ENCODE data around the gene SWAP70. TPM values are rescaled to one million over a fixed set of nuclear protein-coding genes. Genes with fewer than 3 reads are reported as not detected.
"Not testable (repeated sequence)": the region's sequence is repeated elsewhere in the genome, so short reads cannot be mapped to it uniquely, and the experiment has no call there.

The SWAP70 gene
- total RNA-seq, 1 donor from 2014 or later = 19.1 TPM

DNA sequence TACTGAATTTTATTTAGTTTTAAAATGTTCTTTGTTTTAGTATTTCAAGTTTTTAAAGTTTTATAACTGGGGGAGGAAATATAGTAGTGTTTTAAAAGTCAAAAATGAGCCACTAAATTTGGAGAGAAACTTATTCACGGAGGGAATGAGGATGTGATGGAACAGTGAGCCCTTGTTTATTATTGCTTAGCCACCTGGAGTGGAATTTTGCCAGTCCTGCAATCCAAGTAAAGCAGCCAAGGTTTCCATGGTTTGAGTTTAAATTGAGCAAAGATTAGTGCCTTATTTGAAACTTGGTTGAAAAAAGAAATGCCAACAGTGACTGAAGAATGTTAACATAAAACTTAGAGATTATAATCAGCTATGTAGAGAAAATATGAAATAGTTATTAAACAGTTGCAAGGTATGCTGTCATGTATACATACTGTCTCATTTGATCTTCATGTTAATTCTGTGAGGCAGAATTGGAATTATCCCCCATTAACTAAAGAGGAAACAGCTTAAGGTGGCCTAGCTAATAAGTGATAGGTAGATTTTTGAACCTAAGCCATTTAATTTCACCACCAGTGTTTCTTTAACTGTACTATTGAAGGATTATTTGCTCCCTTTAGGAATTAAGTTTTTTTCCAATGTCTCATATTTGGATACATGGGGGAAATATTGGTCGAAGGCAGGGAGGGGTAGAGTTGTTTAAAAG, 36.4 kb downstream of the SWAP70 start:
- Mint-ChIP-seq H3K9me3 (ENCODE audit: low read depth) (no peaks in the 10 kb centered on the region), H3K4me3 (ENCODE audit: low read depth) (no peak overlapping the region), H3K4me1 (ENCODE audit: low read depth) (no peaks in the 10 kb centered on the region), H3K36me3 (ENCODE audit: insufficient read depth) (peaks cover 7% of the 10 kb centered on the region), H3K27me3 (no peaks in the 10 kb centered on the region), H3K27ac (no peak overlapping the region)
- no peak for DNase-seq (ENCODE audit: low spot score, unreplicated experiment)
- TF ChIP-seq CTCF (IDR thresholded peaks at IDR 0.05; ENCODE audit: unreplicated experiment) = no peak

DNA sequence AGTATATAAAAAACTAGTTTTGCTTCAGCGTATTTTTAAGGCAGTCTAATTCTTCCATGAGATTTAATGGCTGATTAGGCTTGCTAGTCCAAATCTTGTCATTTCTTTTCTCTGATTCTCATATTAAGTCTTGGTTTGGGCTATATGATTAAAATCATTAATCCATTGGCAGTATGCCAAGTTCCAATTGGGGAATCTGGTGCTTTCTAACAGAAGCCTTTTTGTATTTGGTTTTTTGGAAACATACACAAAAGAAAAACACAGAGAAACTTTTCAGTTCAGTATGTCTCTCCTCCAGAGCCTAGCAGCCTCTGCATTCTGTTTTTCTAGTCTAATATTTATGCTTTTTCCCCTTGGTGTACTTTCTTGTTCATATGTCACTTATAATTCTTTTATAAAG, 37.9 kb downstream of the SWAP70 start:
- no peak for TF ChIP-seq CTCF (IDR thresholded peaks at IDR 0.05; ENCODE audit: unreplicated experiment)
- Mint-ChIP-seq H3K4me3 (ENCODE audit: low read depth) (no peak overlapping the region), H3K27ac (no peak overlapping the region)

DNA sequence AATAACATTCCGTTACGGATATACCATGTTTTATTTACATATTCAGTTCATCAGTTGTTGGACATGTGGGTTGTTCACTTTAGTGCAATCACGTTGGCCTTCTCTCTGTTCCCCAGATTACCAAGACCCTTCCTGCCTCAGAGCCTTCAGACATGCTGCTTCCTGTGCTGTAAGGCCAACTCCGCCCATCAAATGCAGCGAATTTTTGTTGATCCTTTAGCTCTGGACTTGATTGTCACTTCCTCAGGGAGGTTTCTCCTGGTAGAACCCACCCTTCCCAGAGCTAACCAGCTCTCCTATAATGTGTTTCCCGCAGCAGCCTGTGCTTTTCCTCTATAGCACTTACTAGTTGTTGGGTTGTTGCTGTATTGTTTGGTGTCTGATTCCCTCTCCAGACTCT, 39.4 kb downstream of the SWAP70 start:
- peaks cover 2% of the 10 kb centered on the region for H3K36me3 Mint-ChIP-seq (ENCODE audit: insufficient read depth)
- no peak overlapping the region for H3K4me3 Mint-ChIP-seq (ENCODE audit: low read depth)
- H3K27ac Mint-ChIP-seq = no peak overlapping the region
- H3K9me3 Mint-ChIP-seq (ENCODE audit: low read depth) = peaks cover 3% of the 10 kb centered on the region
- H3K27me3 Mint-ChIP-seq = no peaks in the 10 kb centered on the region
- peaks cover 2% of the 10 kb centered on the region for H3K4me1 Mint-ChIP-seq (ENCODE audit: low read depth)
- no peak for TF ChIP-seq CTCF (IDR thresholded peaks at IDR 0.05; ENCODE audit: unreplicated experiment)
- DNase-seq (ENCODE audit: low spot score, unreplicated experiment) = no peak

More for the DNA sequence above, 37.9 kb downstream of the SWAP70 start:
- no peaks in the 10 kb centered on the region for H3K4me1 Mint-ChIP-seq (ENCODE audit: low read depth)
- H3K9me3 Mint-ChIP-seq (ENCODE audit: low read depth) = no peaks in the 10 kb centered on the region
- peaks cover 1% of the 10 kb centered on the region for H3K36me3 Mint-ChIP-seq (ENCODE audit: insufficient read depth)
- no peaks in the 10 kb centered on the region for H3K27me3 Mint-ChIP-seq
- DNase-seq (ENCODE audit: low spot score, unreplicated experiment) = no peak

DNA sequence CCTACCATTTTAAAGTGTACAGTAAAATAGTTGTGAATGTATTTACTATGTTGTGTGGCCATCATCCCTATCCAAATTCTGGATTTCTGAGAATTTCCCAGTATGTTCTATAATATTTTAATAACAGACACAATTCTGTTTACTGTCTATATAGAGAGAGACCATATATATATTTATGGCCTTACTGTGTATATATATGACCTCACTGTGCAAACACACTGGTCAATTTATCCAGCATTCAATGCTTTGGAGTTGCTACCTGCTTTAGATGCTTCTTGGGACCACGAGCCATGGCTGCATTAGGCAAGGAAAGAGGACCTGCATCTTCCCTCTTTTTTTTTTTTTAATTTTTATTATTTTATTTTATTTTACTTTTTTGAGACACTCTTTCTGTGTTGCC, 40.2 kb downstream of the SWAP70 start:
- peaks cover 2% of the 10 kb centered on the region for H3K4me1 Mint-ChIP-seq (ENCODE audit: low read depth)
- no peak for DNase-seq (ENCODE audit: low spot score, unreplicated experiment)
- TF ChIP-seq CTCF (IDR thresholded peaks at IDR 0.05; ENCODE audit: unreplicated experiment) = no peak
- no peak overlapping the region for H3K4me3 Mint-ChIP-seq (ENCODE audit: low read depth)
- peaks cover 3% of the 10 kb centered on the region for H3K9me3 Mint-ChIP-seq (ENCODE audit: low read depth)
- H3K36me3 Mint-ChIP-seq (ENCODE audit: insufficient read depth) = peaks cover 2% of the 10 kb centered on the region
- H3K27me3 Mint-ChIP-seq = no peaks in the 10 kb centered on the region
- H3K27ac Mint-ChIP-seq = no peak overlapping the region

DNA sequence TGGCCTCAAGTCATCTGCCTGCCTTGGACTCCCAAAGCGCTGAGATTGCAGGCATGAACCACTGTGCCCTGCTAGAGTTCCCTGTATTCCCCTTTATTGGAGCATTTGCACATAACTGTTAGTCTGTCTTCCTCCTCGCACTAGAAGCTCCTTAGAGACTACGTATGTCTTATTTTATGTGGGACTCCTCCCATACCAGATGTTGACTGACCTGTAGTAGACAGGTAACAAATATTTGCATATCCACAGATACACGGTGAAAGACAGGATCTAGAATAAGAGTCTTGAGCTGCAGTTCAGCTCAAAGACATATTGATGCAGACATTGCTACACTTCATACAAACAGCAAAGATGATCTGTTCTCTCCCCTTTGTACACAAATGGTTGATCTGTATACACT, 40.7 kb downstream of the SWAP70 start:
- no peak for DNase-seq (ENCODE audit: low spot score, unreplicated experiment)
- H3K4me1 Mint-ChIP-seq (ENCODE audit: low read depth) = peaks cover 2% of the 10 kb centered on the region
- peaks cover 3% of the 10 kb centered on the region for H3K9me3 Mint-ChIP-seq (ENCODE audit: low read depth)
- H3K4me3 Mint-ChIP-seq (ENCODE audit: low read depth) = no peak overlapping the region
- H3K27ac Mint-ChIP-seq = no peak overlapping the region
- no peak for TF ChIP-seq CTCF (IDR thresholded peaks at IDR 0.05; ENCODE audit: unreplicated experiment)
- no peaks in the 10 kb centered on the region for H3K27me3 Mint-ChIP-seq
- peaks cover 2% of the 10 kb centered on the region for H3K36me3 Mint-ChIP-seq (ENCODE audit: insufficient read depth)

DNA sequence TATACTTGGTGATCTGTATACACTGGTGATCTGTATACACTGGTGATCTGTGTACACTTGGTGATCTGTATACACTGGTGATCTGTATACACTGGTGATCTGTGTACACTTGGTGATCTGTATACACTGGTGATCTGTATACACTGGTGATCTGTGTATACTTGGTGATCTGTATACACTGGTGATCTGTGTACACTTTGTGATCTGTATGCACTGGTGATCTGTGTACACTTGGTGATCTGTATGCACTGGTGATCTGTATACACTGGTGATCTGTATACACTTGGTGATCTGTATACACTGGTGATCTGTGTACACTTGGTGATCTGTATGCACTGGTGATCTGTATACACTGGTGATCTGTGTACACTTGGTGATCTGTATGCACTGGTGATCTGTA, 41.5 kb downstream of the SWAP70 start:
- H3K9me3 Mint-ChIP-seq (ENCODE audit: low read depth); DNase-seq (ENCODE audit: low spot score, unreplicated experiment); H3K36me3 Mint-ChIP-seq (ENCODE audit: insufficient read depth); H3K4me1 Mint-ChIP-seq (ENCODE audit: low read depth); H3K27ac Mint-ChIP-seq; H3K27me3 Mint-ChIP-seq; H3K4me3 Mint-ChIP-seq (ENCODE audit: low read depth): not testable (repeated sequence)
